ENCODE results near the gene CARMIL1. TPM values are rescaled to one million over a fixed set of nuclear protein-coding genes. Genes with fewer than 3 reads are reported as not detected.

CARMIL1 gene
- polyA plus RNA-seq, 4 donors = 35.3 to 74.5 (median 47.2) TPM

DNA sequence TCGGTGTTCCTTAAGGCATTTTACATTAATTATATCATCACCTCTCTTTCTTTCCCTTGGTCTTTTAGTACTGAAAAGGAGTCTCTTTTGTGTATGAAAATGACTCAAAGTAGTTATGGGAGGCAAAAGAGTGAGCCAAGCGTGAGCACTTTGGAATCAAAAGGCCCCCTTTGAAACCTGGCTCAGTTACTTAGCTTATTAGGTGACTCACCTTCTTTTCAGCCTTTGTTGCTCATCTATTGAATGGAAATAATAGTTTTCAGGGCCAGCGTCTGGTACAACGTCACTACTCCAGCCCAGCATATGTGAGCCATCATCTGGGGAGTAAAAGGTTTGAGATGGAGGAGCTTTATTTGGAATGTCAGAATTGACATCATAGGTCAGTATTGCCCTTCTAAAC is 225.5 kb downstream of the CARMIL1 start:
- H3K36me3 ChIP-seq (ENCODE audit: control insufficient read depth in 3 of 3, insufficient read depth in 2 of 3, low read depth in 1 of 3, low read length in 3 of 3) = peaks cover 0 to 4% (median 2%) of the 10 kb centered on the region in 3 donors
- no peaks in the 10 kb centered on the region for H3K27me3 ChIP-seq (ENCODE audit: control insufficient read depth in 3 of 3, insufficient read depth in 3 of 3, low read length in 3 of 3)
- no peak for DNase-seq
- no peak for FAIRE-seq
- H3K9me3 ChIP-seq (ENCODE audit: control insufficient read depth in 2 of 2, insufficient read depth in 1 of 2, low read depth in 1 of 2, low read length in 1 of 2) = no peaks in the 10 kb centered on the region
- no peak overlapping the region for H3K27ac ChIP-seq (ENCODE audit: low read depth in 1 of 3, low read length in 2 of 3)
- H3K4me1 ChIP-seq (ENCODE audit: control insufficient read depth in 3 of 3, insufficient read depth in 2 of 3, low read depth in 1 of 3, low read length in 2 of 3) = no peaks in the 10 kb centered on the region
- 88 to 92% (median 89%) methylated on average over 4 of the region's 4 CpGs for WGBS, 3 donors
- H3K4me3 ChIP-seq (ENCODE audit: low read depth in 1 of 3, low read length in 3 of 3) = no peak overlapping the region

DNA sequence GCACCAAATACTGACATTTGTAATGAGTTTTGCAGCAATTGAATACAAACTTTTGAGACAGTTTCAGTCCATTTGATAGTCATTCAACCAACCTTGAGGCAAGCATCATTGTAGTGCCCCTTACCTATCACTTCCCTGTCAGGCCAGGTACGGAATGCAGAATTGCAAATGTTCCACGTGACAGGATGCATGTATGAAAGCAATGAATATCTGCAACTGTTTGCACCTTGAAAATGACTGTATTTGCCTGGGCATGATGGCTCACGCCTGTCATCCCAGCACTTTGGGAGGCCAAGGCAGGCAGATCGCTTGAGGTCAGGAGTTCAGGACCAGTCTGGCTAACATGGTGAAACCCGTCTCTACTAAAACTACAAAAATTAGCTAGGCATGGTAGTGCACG is 226.8 kb downstream of the CARMIL1 start:
- no peak for FAIRE-seq
- no peak overlapping the region for H3K4me3 ChIP-seq (ENCODE audit: low read depth in 1 of 3, low read length in 3 of 3)
- no peak overlapping the region for H3K27ac ChIP-seq (ENCODE audit: low read depth in 1 of 3, low read length in 2 of 3)
- 82 to 92% (median 91%) methylated on average over 6 of the region's 6 CpGs for WGBS, 3 donors
- H3K9me3 ChIP-seq (ENCODE audit: control insufficient read depth in 2 of 2, insufficient read depth in 1 of 2, low read depth in 1 of 2, low read length in 1 of 2) = no peaks in the 10 kb centered on the region
- DNase-seq = no peak
- peaks cover 0 to 2% (median 1%) of the 10 kb centered on the region in 3 donors for H3K36me3 ChIP-seq (ENCODE audit: control insufficient read depth in 3 of 3, insufficient read depth in 2 of 3, low read depth in 1 of 3, low read length in 3 of 3)
- H3K27me3 ChIP-seq (ENCODE audit: control insufficient read depth in 3 of 3, insufficient read depth in 3 of 3, low read length in 3 of 3) = no peaks in the 10 kb centered on the region
- H3K4me1 ChIP-seq (ENCODE audit: control insufficient read depth in 3 of 3, insufficient read depth in 2 of 3, low read depth in 1 of 3, low read length in 2 of 3) = no peaks in the 10 kb centered on the region

GRCh38 chr6:25508051-25508450 is 228.9 kb downstream of the CARMIL1 start:
- WGBS, 3 donors = 73 to 95% (median 90%) methylated on average over 3 of the region's 3 CpGs
- no peak for FAIRE-seq
- H3K4me3 ChIP-seq (ENCODE audit: low read depth in 1 of 3, low read length in 3 of 3) = no peak overlapping the region

DNA sequence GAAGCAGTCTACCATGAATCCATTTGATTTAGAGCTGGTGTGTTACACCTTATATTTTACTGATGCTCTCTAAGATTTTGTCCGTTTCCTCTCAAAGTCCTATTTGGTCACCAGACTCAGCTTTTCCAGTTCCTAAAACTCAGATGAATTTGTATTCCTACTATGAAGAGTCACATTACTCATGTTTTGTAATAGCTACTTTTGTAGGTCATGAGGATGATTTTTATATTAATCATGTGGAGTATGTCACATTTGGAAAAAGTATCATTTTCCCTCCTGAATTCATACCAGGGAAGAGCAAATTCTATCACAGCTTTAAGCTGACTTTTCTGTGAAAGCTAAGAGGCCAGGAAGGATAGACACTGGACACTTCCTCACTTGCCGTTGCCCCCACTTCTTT is 232.2 kb downstream of the CARMIL1 start:
- Histone ChIP-seq H3K4me3 (ENCODE audit: low read depth in 1 of 3, low read length in 3 of 3) (no peak overlapping the region), H3K9me3 (ENCODE audit: control insufficient read depth in 2 of 2, insufficient read depth in 1 of 2, low read depth in 1 of 2, low read length in 1 of 2) (no peaks in the 10 kb centered on the region), H3K27me3 (ENCODE audit: control insufficient read depth in 3 of 3, insufficient read depth in 3 of 3, low read length in 3 of 3) (no peaks in the 10 kb centered on the region), H3K27ac (ENCODE audit: low read depth in 1 of 3, low read length in 2 of 3) (no peak overlapping the region), H3K36me3 (ENCODE audit: control insufficient read depth in 3 of 3, insufficient read depth in 2 of 3, low read depth in 1 of 3, low read length in 3 of 3) (peaks cover 0 to 6% (median 2%) of the 10 kb centered on the region in 3 donors), H3K4me1 (ENCODE audit: control insufficient read depth in 3 of 3, insufficient read depth in 2 of 3, low read depth in 1 of 3, low read length in 2 of 3) (no peaks in the 10 kb centered on the region)
- DNase-seq (no peak), FAIRE-seq (no peak)
- WGBS, 3 donors = 62 to 96% (median 90%) methylated on average over 2 of the region's 2 CpGs

More at GRCh38 chr6:25508051-25508450, 228.9 kb downstream of the CARMIL1 start:
- Histone ChIP-seq H3K36me3 (ENCODE audit: control insufficient read depth in 3 of 3, insufficient read depth in 2 of 3, low read depth in 1 of 3, low read length in 3 of 3) (peaks cover 0 to 4% (median 0%) of the 10 kb centered on the region in 3 donors), H3K4me1 (ENCODE audit: control insufficient read depth in 3 of 3, insufficient read depth in 2 of 3, low read depth in 1 of 3, low read length in 2 of 3) (no peaks in the 10 kb centered on the region), H3K27me3 (ENCODE audit: control insufficient read depth in 3 of 3, insufficient read depth in 3 of 3, low read length in 3 of 3) (no peaks in the 10 kb centered on the region), H3K9me3 (ENCODE audit: control insufficient read depth in 2 of 2, insufficient read depth in 1 of 2, low read depth in 1 of 2, low read length in 1 of 2) (no peaks in the 10 kb centered on the region), H3K27ac (ENCODE audit: low read depth in 1 of 3, low read length in 2 of 3) (no peak overlapping the region)
- DNase-seq = no peak

DNA sequence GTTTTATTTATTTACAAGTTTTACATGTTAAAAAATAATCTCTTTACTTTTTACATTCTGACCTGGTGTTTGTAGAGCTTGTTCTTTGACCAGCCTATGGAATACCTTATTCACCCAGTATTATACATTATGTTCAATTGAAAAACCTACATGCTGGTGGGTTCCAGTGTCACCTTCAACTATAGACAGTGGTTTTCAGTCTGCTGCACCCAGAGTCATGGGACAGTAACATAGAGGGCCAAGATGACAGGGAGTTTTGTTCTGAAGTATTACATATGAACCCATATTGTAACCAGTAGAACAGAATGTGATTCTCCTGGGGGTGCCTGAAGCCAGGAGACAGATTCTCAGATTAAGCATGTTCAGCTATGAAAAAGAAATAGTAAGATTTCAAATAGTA is 233.4 kb downstream of the CARMIL1 start:
- FAIRE-seq = peak; percentile 5
- H3K9me3 ChIP-seq (ENCODE audit: control insufficient read depth in 2 of 2, insufficient read depth in 1 of 2, low read depth in 1 of 2, low read length in 1 of 2) = no peaks in the 10 kb centered on the region
- peaks cover 2 to 6% (median 2%) of the 10 kb centered on the region in 3 donors for H3K36me3 ChIP-seq (ENCODE audit: control insufficient read depth in 3 of 3, insufficient read depth in 2 of 3, low read depth in 1 of 3, low read length in 3 of 3)
- no peak overlapping the region for H3K4me3 ChIP-seq (ENCODE audit: low read depth in 1 of 3, low read length in 3 of 3)
- no peaks in the 10 kb centered on the region for H3K27me3 ChIP-seq (ENCODE audit: control insufficient read depth in 3 of 3, insufficient read depth in 3 of 3, low read length in 3 of 3)
- H3K27ac ChIP-seq (ENCODE audit: low read depth in 1 of 3, low read length in 2 of 3) = no peak overlapping the region
- no peaks in the 10 kb centered on the region for H3K4me1 ChIP-seq (ENCODE audit: control insufficient read depth in 3 of 3, insufficient read depth in 2 of 3, low read depth in 1 of 3, low read length in 2 of 3)
- no peak for DNase-seq

DNA sequence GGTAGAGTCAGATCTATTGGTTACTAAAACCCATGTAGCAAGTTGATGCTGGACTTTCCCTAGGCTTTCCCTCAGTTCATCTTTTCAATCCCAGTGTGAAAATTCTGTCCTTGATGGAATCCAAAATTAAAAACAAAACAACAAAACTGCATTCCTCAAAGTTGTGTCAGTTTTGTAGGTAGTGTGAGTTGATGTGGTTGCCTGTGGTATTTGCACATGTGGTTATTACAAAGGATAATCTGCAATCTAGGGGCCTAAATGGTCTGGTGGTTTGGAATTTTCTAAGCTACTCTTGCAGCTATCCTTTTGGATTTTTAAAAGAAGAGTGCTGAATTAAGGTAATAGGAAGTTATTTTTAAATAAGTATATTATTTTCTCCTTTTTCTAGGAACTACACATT is 240.7 kb downstream of the CARMIL1 start:
- FAIRE-seq = no peak

DNA sequence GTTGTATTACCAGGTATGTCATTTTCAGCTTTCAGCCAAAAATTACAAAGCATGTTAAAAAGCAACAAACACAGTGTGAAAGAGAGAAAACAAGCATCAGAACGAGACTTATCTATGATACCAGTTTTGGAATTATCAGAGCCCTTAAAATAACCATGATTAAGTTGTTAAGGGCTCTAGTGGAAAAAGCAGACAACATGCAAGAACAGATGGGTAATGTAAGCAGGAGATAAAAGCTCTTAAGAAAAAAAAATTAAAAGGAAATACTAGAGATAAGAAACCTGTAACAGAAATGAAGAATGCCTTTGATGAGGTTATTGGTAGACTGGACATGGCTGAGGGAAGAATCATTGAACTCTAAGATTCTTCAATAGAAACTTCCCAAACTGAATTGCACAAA is 245.4 kb downstream of the CARMIL1 start:
- Histone ChIP-seq H3K27ac (ENCODE audit: low read depth in 1 of 3, low read length in 2 of 3) (no peak overlapping the region), H3K4me1 (ENCODE audit: control insufficient read depth in 3 of 3, insufficient read depth in 2 of 3, low read depth in 1 of 3, low read length in 2 of 3) (no peaks in the 10 kb centered on the region), H3K9me3 (ENCODE audit: control insufficient read depth in 2 of 2, insufficient read depth in 1 of 2, low read depth in 1 of 2, low read length in 1 of 2) (no peaks in the 10 kb centered on the region), H3K27me3 (ENCODE audit: control insufficient read depth in 3 of 3, insufficient read depth in 3 of 3, low read length in 3 of 3) (no peaks in the 10 kb centered on the region), H3K36me3 (ENCODE audit: control insufficient read depth in 3 of 3, insufficient read depth in 2 of 3, low read depth in 1 of 3, low read length in 3 of 3) (peaks cover 4 to 18% (median 15%) of the 10 kb centered on the region in 3 donors), H3K4me3 (ENCODE audit: low read depth in 1 of 3, low read length in 3 of 3) (no peak overlapping the region)
- DNase-seq (no peak), FAIRE-seq (no peak)
- 38 to 51% (median 48%) methylated on average over 1 of the region's 1 CpG for WGBS, 3 donors

More for the DNA sequence above, 240.7 kb downstream of the CARMIL1 start:
- Histone ChIP-seq H3K27ac (ENCODE audit: low read depth in 1 of 3, low read length in 2 of 3) (no peak overlapping the region), H3K27me3 (ENCODE audit: control insufficient read depth in 3 of 3, insufficient read depth in 3 of 3, low read length in 3 of 3) (no peaks in the 10 kb centered on the region), H3K9me3 (ENCODE audit: control insufficient read depth in 2 of 2, insufficient read depth in 1 of 2, low read depth in 1 of 2, low read length in 1 of 2) (no peaks in the 10 kb centered on the region), H3K36me3 (ENCODE audit: control insufficient read depth in 3 of 3, insufficient read depth in 2 of 3, low read depth in 1 of 3, low read length in 3 of 3) (peaks cover 7 to 21% (median 15%) of the 10 kb centered on the region in 3 donors), H3K4me3 (ENCODE audit: low read depth in 1 of 3, low read length in 3 of 3) (no peak overlapping the region), H3K4me1 (ENCODE audit: control insufficient read depth in 3 of 3, insufficient read depth in 2 of 3, low read depth in 1 of 3, low read length in 2 of 3) (no peaks in the 10 kb centered on the region)
- DNase-seq = no peak

- Histone ChIP-seq H3K27me3 (ENCODE audit: control insufficient read depth in 3 of 3, insufficient read depth in 3 of 3, low read length in 3 of 3) (no peaks in the 10 kb centered on the region), H3K27ac (ENCODE audit: low read depth in 1 of 3, low read length in 2 of 3) (no peak overlapping the region), H3K4me1 (ENCODE audit: control insufficient read depth in 3 of 3, insufficient read depth in 2 of 3, low read depth in 1 of 3, low read length in 2 of 3) (no peaks in the 10 kb centered on the region), H3K36me3 (ENCODE audit: control insufficient read depth in 3 of 3, insufficient read depth in 2 of 3, low read depth in 1 of 3, low read length in 3 of 3) (peaks cover 4 to 17% (median 15%) of the 10 kb centered on the region in 3 donors), H3K4me3 (ENCODE audit: low read depth in 1 of 3, low read length in 3 of 3) (no peak overlapping the region), H3K9me3 (ENCODE audit: control insufficient read depth in 2 of 2, insufficient read depth in 1 of 2, low read depth in 1 of 2, low read length in 1 of 2) (no peaks in the 10 kb centered on the region)
- 81 to 88% (median 85%) methylated on average over 3 of the region's 3 CpGs for WGBS, 3 donors
- no peak for DNase-seq
- no peak for FAIRE-seq
Measured at GRCh38 chr6:25525078-25525477, 245.9 kb downstream of the CARMIL1 start.

DNA sequence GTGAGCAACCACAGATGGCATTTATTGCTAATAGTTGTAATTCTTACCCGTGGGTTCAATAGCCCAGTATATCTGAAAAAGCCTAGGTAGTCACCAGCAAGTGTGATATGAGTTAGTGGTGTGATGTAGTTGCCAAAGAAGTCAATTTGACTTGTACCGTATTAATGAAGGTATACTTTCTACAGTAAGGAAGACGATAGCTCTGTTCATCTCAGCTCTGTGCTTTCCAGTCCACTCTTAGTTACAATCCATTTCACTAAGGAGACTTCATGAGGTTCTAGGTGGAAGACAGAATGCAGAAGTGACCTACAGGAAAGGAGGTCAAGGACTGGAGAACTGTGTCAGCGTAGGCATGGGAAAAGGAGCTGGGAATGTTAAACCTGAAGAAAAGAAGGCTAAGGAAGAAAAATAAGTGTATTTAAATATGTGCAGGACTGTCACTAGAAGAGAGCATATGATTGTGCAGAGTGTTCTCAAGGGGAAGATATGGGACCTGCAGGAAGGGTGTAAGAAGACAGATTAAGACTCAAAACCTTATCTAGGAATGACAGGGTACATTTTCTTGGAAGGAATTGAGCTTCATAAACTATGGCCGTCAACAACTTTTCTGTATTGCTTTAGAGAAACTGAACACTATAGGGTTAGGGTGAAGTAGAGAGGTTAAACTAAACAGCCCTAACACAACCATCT is 255.9 kb downstream of the CARMIL1 start:
- no peaks in the 10 kb centered on the region for H3K27me3 ChIP-seq (ENCODE audit: control insufficient read depth in 3 of 3, insufficient read depth in 3 of 3, low read length in 3 of 3)
- no peak for DNase-seq
- H3K4me1 ChIP-seq (ENCODE audit: control insufficient read depth in 3 of 3, insufficient read depth in 2 of 3, low read depth in 1 of 3, low read length in 2 of 3) = no peaks in the 10 kb centered on the region
- no peak overlapping the region for H3K27ac ChIP-seq (ENCODE audit: low read depth in 1 of 3, low read length in 2 of 3)
- 91 to 95% (median 95%) methylated on average over 5 of the region's 5 CpGs for WGBS, 3 donors
- FAIRE-seq = no peak
- H3K9me3 ChIP-seq (ENCODE audit: control insufficient read depth in 2 of 2, insufficient read depth in 1 of 2, low read depth in 1 of 2, low read length in 1 of 2) = no peaks in the 10 kb centered on the region
- H3K4me3 ChIP-seq (ENCODE audit: low read depth in 1 of 3, low read length in 3 of 3) = no peak overlapping the region
- peaks cover 0 to 15% (median 8%) of the 10 kb centered on the region in 3 donors for H3K36me3 ChIP-seq (ENCODE audit: control insufficient read depth in 3 of 3, insufficient read depth in 2 of 3, low read depth in 1 of 3, low read length in 3 of 3)
